B cell (primary cell): ENCODE results near the gene LYPD5.
"Not testable (repeated sequence)": the region's sequence is repeated elsewhere in the genome, so short reads cannot be mapped to it uniquely, and the experiment has no call there.

Experiments used
- CTCF ChIP-seq: fragments of 200-600 bp; IDR thresholded peaks from one replicate; pipeline ENCODE4 v1.8.0; 2022; ENCODE audit warnings: antibody characterized with exemption, mild to moderate bottlenecking
- EZH2 ChIP-seq: IDR thresholded peaks from 2 replicates; pipeline ENCODE4 v1.6.1; 2012; ENCODE audit warnings: borderline replicate concordance, low read depth, mild to moderate bottlenecking, moderate library complexity, low read length; ENCODE audit not compliant: insufficient read depth, poor library complexity, severe bottlenecking

DNA sequence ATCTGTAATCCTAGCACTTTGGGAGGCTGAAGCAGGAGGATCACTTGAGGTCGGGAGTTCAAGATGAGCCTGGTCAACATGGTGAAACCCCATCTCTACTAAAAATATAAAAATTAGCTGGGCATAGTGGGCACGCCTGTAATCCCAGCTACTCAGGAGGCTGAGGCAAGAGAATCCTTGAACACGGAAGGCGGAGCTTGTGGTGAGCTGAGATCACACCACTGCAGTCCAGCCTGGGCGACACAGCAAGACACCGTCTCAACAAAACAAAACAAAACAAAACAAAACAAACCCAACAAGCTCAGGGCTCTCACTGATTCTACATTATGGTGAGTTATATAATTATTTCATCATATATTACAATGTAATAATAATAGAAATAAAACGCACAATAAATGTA is 4.2 kb upstream of the LYPD5 start:
- TF ChIP-seq EZH2, CTCF: not testable (repeated sequence)
